GM21367 (cell line): ENCODE measurements around the gene TLNRD1.

Experiments used
- ATAC-seq: cut with Tn5 transposase; IDR thresholded peaks from one replicate; pipeline ENCODE4 v1.9.1; 2021; ENCODE audit not compliant: unreplicated experiment

The TLNRD1 gene

GRCh38 chr15:81054236-81054635 is 53.5 kb downstream of the TLNRD1 start:
- no peak for ATAC-seq
